ENCODE data around the gene IFT52. TPM values are rescaled to one million over a fixed set of nuclear protein-coding genes. Genes with fewer than 3 reads are reported as not detected.
"Not testable (repeated sequence)": the region's sequence is repeated elsewhere in the genome, so short reads cannot be mapped to it uniquely, and the experiment has no call there.

IFT52 gene
- total RNA-seq, 2 donors from 2014 or later: 41.4 to 58.3 TPM

DNA sequence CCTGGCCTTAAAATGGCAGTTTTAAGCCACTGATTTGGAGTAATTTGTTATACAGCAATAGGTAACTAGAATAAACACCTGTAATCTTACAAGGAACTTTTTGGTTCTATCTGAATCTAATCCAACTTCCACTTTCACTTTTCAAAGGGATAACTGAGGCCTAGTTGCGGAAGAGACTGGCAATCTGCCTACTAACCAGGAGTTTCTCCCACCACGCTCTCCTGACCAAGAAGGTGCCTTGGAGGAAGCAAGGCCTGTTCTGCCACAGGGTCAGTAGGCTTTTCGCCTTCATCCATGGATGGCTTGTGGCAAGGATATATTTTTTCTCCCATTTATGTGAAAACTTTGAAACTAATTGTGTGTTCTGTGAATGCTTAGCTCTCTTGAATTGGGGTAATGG lies 63.2 kb downstream of the IFT52 start:
- H3K4me1 ChIP-seq (ENCODE audit: control insufficient read depth, insufficient read depth, low read length): no peaks in the 10 kb centered on the region
- DNase-seq: peak; percentile 13
- TF ChIP-seq, protein P1, sequence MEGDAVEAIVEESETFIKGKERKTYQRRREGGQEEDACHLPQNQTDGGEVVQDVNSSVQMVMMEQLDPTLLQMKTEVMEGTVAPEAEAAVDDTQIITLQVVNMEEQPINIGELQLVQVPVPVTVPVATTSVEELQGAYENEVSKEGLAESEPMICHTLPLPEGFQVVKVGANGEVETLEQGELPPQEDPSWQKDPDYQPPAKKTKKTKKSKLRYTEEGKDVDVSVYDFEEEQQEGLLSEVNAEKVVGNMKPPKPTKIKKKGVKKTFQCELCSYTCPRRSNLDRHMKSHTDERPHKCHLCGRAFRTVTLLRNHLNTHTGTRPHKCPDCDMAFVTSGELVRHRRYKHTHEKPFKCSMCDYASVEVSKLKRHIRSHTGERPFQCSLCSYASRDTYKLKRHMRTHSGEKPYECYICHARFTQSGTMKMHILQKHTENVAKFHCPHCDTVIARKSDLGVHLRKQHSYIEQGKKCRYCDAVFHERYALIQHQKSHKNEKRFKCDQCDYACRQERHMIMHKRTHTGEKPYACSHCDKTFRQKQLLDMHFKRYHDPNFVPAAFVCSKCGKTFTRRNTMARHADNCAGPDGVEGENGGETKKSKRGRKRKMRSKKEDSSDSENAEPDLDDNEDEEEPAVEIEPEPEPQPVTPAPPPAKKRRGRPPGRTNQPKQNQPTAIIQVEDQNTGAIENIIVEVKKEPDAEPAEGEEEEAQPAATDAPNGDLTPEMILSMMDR (conservative IDR thresholded peaks at IDR 0.05): no peak
- no peaks in the 10 kb centered on the region for H3K27me3 ChIP-seq (ENCODE audit: control insufficient read depth, insufficient read depth, low read length, poor library complexity, severe bottlenecking)
- Mint-ChIP-seq H3K27ac (no peak overlapping the region), H3K4me3 (no peak overlapping the region), H3K27me3 (ENCODE audit: insufficient read depth) (no peaks in the 10 kb centered on the region), H3K4me1 (peaks cover 2% of the 10 kb centered on the region), H3K36me3 (ENCODE audit: low read depth) (no peaks in the 10 kb centered on the region), H3K9me3 (no peaks in the 10 kb centered on the region)
- H3K27ac ChIP-seq (ENCODE audit: low read depth, low read length): no peak overlapping the region
- H3K36me3 ChIP-seq (ENCODE audit: control insufficient read depth, insufficient read depth, low read length): no peaks in the 10 kb centered on the region
- H3K9me3 ChIP-seq (ENCODE audit: control insufficient read depth, low read length): no peaks in the 10 kb centered on the region
- WGBS, 2 experiments (ENCODE audit: insufficient coverage in 1 of 2, insufficient read length in 1 of 2): 89 to 94% methylated on average over 1 to 3 of the region's 3 CpGs
- H3K9ac ChIP-seq (ENCODE audit: extremely low read depth, low read length, poor library complexity, severe bottlenecking): no peak overlapping the region
- no peak overlapping the region for H3K4me3 ChIP-seq (ENCODE audit: low read length)

DNA sequence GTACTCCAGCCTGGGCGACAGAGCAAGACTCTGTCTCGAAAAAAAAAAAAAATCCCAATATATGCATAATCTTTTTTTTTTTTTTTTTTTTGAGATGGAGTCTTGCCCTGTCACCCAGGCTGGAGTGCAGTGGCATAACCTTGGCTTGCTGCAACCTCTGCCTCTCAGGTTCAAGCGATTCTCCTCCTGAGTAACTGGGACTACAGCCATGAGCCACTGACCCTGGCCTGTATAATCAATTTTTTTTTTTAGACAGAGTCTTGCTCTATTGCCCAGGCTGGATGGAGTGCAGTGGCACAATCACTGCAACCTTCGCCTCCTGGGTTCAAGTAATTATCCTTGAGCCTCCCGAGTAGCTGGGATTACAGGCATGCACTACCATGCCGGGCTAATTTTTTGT lies 64.4 kb downstream of the IFT52 start:
- H3K4me3 ChIP-seq (ENCODE audit: low read length); H3K9ac ChIP-seq (ENCODE audit: extremely low read depth, low read length, poor library complexity, severe bottlenecking); H3K27ac Mint-ChIP-seq; H3K36me3 ChIP-seq (ENCODE audit: control insufficient read depth, insufficient read depth, low read length); H3K27me3 Mint-ChIP-seq (ENCODE audit: insufficient read depth); H3K9me3 Mint-ChIP-seq; H3K27ac ChIP-seq (ENCODE audit: low read depth, low read length); H3K36me3 Mint-ChIP-seq (ENCODE audit: low read depth); H3K9me3 ChIP-seq (ENCODE audit: control insufficient read depth, low read length); H3K4me3 Mint-ChIP-seq; H3K27me3 ChIP-seq (ENCODE audit: control insufficient read depth, insufficient read depth, low read length, poor library complexity, severe bottlenecking); H3K4me1 ChIP-seq (ENCODE audit: control insufficient read depth, insufficient read depth, low read length); H3K4me1 Mint-ChIP-seq: not testable (repeated sequence)
- WGBS, 2 experiments (ENCODE audit: insufficient coverage in 1 of 2, insufficient read length in 1 of 2): 87 to 88% methylated on average over 4 of the region's 6 CpGs
- DNase-seq: peak; percentile 7

DNA sequence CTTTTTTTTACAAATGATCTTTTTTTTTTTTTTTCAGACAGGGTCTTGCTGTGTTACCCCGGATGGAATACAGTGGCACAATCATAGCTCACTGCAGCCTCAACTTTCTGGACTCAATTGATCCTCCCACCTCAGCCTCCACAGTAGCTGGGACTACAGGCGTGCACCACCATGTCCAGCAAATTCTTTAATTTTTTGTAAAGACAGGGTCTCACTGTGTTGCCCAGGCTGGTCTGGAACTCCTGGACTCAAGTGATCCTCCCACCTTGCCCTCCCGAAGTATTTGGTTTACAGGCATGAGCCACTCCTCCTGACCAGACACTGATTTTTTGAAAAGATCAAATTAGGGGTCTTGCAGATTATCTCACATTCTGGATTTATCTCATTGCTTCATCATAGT lies 65.2 kb downstream of the IFT52 start:
- Mint-ChIP-seq H3K36me3 (ENCODE audit: low read depth) (no peaks in the 10 kb centered on the region), H3K4me1 (peaks cover 2% of the 10 kb centered on the region), H3K27ac (peak overlapping the region; percentile 66), H3K4me3 (peak overlapping the region; percentile 92), H3K27me3 (ENCODE audit: insufficient read depth) (no peaks in the 10 kb centered on the region), H3K9me3 (no peaks in the 10 kb centered on the region)
- Histone ChIP-seq H3K9ac (ENCODE audit: extremely low read depth, low read length, poor library complexity, severe bottlenecking) (no peak overlapping the region), H3K27ac (ENCODE audit: low read depth, low read length) (no peak overlapping the region), H3K36me3 (ENCODE audit: control insufficient read depth, insufficient read depth, low read length) (no peaks in the 10 kb centered on the region), H3K4me1 (ENCODE audit: control insufficient read depth, insufficient read depth, low read length) (no peaks in the 10 kb centered on the region), H3K9me3 (ENCODE audit: control insufficient read depth, low read length) (no peaks in the 10 kb centered on the region), H3K4me3 (ENCODE audit: low read length) (no peak overlapping the region), H3K27me3 (ENCODE audit: control insufficient read depth, insufficient read depth, low read length, poor library complexity, severe bottlenecking) (no peaks in the 10 kb centered on the region)
- TF ChIP-seq, protein P1 (conservative IDR thresholded peaks at IDR 0.05): no peak
- DNase-seq: peak; percentile 16
- 93 to 94% methylated on average over 3 of the region's 3 CpGs for WGBS, 2 experiments (ENCODE audit: insufficient coverage in 1 of 2, insufficient read length in 1 of 2)

DNA sequence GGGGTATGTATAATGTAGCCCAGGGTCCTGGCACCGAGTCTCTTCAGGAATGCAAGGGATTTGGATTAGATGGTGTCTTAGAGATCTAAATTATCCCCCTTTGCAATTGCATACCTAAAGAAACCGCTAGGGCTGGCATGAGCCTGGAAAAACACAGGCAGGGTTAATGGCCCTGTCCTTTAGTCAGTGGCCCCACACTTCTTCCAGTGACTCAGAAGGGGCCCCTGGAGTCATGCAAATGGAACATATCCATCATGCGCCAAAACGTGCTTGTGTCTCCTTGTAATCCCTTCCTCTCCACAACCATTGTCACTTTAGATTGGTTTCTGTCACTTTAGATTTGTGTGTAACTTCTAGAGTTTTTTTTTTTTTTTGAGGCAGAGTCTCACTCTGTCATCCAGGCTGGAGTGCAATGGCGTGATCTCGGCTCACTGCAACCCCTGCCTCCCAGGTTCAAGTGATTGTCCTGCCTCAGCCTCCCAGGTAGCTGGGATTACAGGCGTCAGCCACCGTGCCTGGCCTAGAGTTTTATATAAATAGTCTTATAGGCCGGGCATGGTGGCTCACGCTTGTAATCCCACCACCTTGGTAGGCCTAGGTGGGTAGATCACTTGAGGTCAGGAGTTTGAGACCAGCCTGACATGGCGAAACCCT lies 67.5 kb downstream of the IFT52 start:
- 63 to 68% methylated on average over 5 to 11 of the region's 11 CpGs for WGBS, 2 experiments (ENCODE audit: insufficient coverage in 1 of 2, insufficient read length in 1 of 2)
- peak overlapping the region; percentile 92 for H3K4me3 Mint-ChIP-seq
- H3K27ac Mint-ChIP-seq: peak overlapping the region; percentile 99
- H3K9ac ChIP-seq (ENCODE audit: extremely low read depth, low read length, poor library complexity, severe bottlenecking): peak overlapping the region; percentile 88
- H3K4me3 ChIP-seq (ENCODE audit: low read length): peak overlapping the region; percentile 96
- DNase-seq: peak; percentile 64
- peaks cover 11% of the 10 kb centered on the region for H3K27me3 ChIP-seq (ENCODE audit: control insufficient read depth, insufficient read depth, low read length, poor library complexity, severe bottlenecking)
- no peaks in the 10 kb centered on the region for H3K4me1 ChIP-seq (ENCODE audit: control insufficient read depth, insufficient read depth, low read length)
- no peaks in the 10 kb centered on the region for H3K36me3 ChIP-seq (ENCODE audit: control insufficient read depth, insufficient read depth, low read length)
- peaks cover 2% of the 10 kb centered on the region for H3K4me1 Mint-ChIP-seq
- H3K27me3 Mint-ChIP-seq (ENCODE audit: insufficient read depth): peaks cover 14% of the 10 kb centered on the region
- no peaks in the 10 kb centered on the region for H3K9me3 Mint-ChIP-seq
- no peaks in the 10 kb centered on the region for H3K36me3 Mint-ChIP-seq (ENCODE audit: low read depth)
- no peaks in the 10 kb centered on the region for H3K9me3 ChIP-seq (ENCODE audit: control insufficient read depth, low read length)
- TF ChIP-seq, protein P1 (conservative IDR thresholded peaks at IDR 0.05): peak; percentile 55
- H3K27ac ChIP-seq (ENCODE audit: low read depth, low read length): no peak overlapping the region

Measured in endodermal cell (in vitro differentiated cells).